GM12878 (cell line): ENCODE results near the gene FANCE. TPM values are rescaled to one million over a fixed set of nuclear protein-coding genes. Genes with fewer than 3 reads are reported as not detected.

Experiments
- ATAC-seq: fragments of 200-7000 bp; cut with Tn5 transposase; 3 replicates; pipeline ENCODE4 v1.9.1; 2020; ENCODE audit warnings: mild to moderate bottlenecking, moderate library complexity
- BruUV-seq: library from RNA; stranded (reverse); fragments of 400-500 nt; replicated peaks from 2 replicates; lab custom pipeline; 2021; lab: Mats Ljungman, UMichigan
- CTCF ChIA-PET: fragments of 300-600 bp; sonication (Branson Sonifier 250); formaldehyde crosslinking; extraction: SDS; loops from one replicate; lab custom pipeline; 2021; ENCODE audit warnings: inconsistent platforms; lab: Yijun Ruan, JAX
- POLR2A ChIA-PET: fragments of 350-600 bp; formaldehyde crosslinking; extraction: SDS; loops from one replicate; lab custom pipeline; 2021; ENCODE audit warnings: inconsistent platforms; lab: Charles Lee
- RAD21 ChIA-PET: fragments of 300-600 bp; sonication (Branson Sonifier 250); formaldehyde crosslinking; loops from one replicate; lab custom pipeline; 2023; ENCODE audit warnings: antibody characterized with exemption; ENCODE audit not compliant: unreplicated experiment; lab: Charles Lee
- SMC1A ChIA-PET: fragments of 300-600 bp; sonication (Branson Sonifier 250); formaldehyde crosslinking; loops from one replicate; lab custom pipeline; 2023; ENCODE audit not compliant: unreplicated experiment, uncharacterized antibody; lab: Charles Lee
- DNase-seq: peaks from one replicate; pipeline ENCODE4 v3.0.0-alpha.2; 2011; ENCODE audit warnings: low read depth, low spot score
- FAIRE-seq: peaks from 3 replicates; lab custom pipeline; 2011; peaks lifted over from hg19 to GRCh38; lab: Jason Lieb, UNC
- H2AFZ ChIP-seq: 2 replicates; pipeline ENCODE4 v1.6.0; 2011; ENCODE audit warnings: low read depth, low read length, control low read depth; ENCODE audit not compliant: control insufficient read depth
- H3K27ac ChIP-seq: 2 replicates; pipeline ENCODE4 v1.5.1; 2011; ENCODE audit warnings: control low read depth; ENCODE audit not compliant: control insufficient read depth, insufficient read depth
- H3K27me3 ChIP-seq, 2 experiments: replicated peaks in 1 of 2; 2 replicates each; pipeline versions ENCODE4 v1.6.0 to v1.6.1; 2011; ENCODE audit warnings: low read length in 1 of 2; ENCODE audit not compliant: control insufficient read depth in 2 of 2, insufficient read depth in 2 of 2
- H3K36me3 ChIP-seq, 2 experiments: 2 replicates each; pipeline ENCODE4 v1.5.1; 2011; ENCODE audit warnings: low read length in 1 of 2; ENCODE audit not compliant: control insufficient read depth in 2 of 2, insufficient read depth in 2 of 2
- H3K4me1 ChIP-seq: 2 replicates; pipeline ENCODE4 v1.6.1; 2011; ENCODE audit warnings: mild to moderate bottlenecking, low read length, moderate library complexity, mixed read lengths; ENCODE audit not compliant: control insufficient read depth, insufficient read depth
- H3K4me2 ChIP-seq: 2 replicates; pipeline ENCODE4 v1.6.0; 2011; ENCODE audit warnings: control low read depth; ENCODE audit not compliant: control insufficient read depth, insufficient read depth
- H3K4me3 ChIP-seq: fragments of 200-600 bp; sonication (generic); 2 replicates; pipeline ENCODE4 v1.5.1; 2016
- H3K79me2 ChIP-seq: 2 replicates; pipeline ENCODE4 v1.6.0; 2011; ENCODE audit warnings: low read length; ENCODE audit not compliant: control insufficient read depth, insufficient read depth
- H3K9ac ChIP-seq: 2 replicates; pipeline ENCODE4 v1.8.0; 2011; ENCODE audit warnings: low read length, control low read depth, mixed read lengths; ENCODE audit not compliant: control insufficient read depth, insufficient read depth
- H3K9me3 ChIP-seq: replicated peaks from 3 replicates; pipeline ENCODE4 v1.5.1; 2011; ENCODE audit warnings: mild to moderate bottlenecking, low read length; ENCODE audit not compliant: control insufficient read depth, insufficient read depth
- H4K20me1 ChIP-seq: 2 replicates; pipeline ENCODE4 v1.6.0; 2011; ENCODE audit not compliant: control insufficient read depth, insufficient read depth
- BRCA1 ChIP-seq: IDR thresholded peaks from 2 replicates; pipeline ENCODE4 v1.6.1; 2011; ENCODE audit warnings: low read depth, low read length, improper control_type of control experiment
- CTCF ChIP-seq, 3 experiments: IDR thresholded peaks in 2 of 3; conservative IDR thresholded peaks in 1 of 3; 2 replicates each; pipeline ENCODE4 v1.5.1; 2011; ENCODE audit warnings: low read depth in 3 of 3, low read length in 3 of 3, mild to moderate bottlenecking in 3 of 3, control low read depth in 2 of 3, moderate library complexity in 2 of 3, inconsistent platforms in 1 of 3, mixed read lengths in 1 of 3; ENCODE audit not compliant: control insufficient read depth in 2 of 3, insufficient read depth in 1 of 3; ENCODE audit errors: extremely low read depth in 1 of 3
- IKZF1 ChIP-seq: fragments of 450-650 bp; conservative IDR thresholded peaks from 2 replicates; pipeline ENCODE4 v1.6.1; 2017; ENCODE audit warnings: antibody characterized with exemption, mild to moderate bottlenecking
- JUNB ChIP-seq: IDR thresholded peaks from 2 replicates; pipeline ENCODE4 v1.6.1; 2016; ENCODE audit warnings: antibody characterized with exemption, mild to moderate bottlenecking
- MTA2 ChIP-seq: fragments of 450-650 bp; IDR thresholded peaks from 2 replicates; pipeline ENCODE4 v1.6.1; 2016; ENCODE audit warnings: low read depth, mild to moderate bottlenecking, moderate library complexity
- NFYB ChIP-seq: IDR thresholded peaks from 2 replicates; pipeline ENCODE4 v1.6.1; 2011; ENCODE audit warnings: low read depth, mild to moderate bottlenecking, low read length, improper control_type of control experiment, moderate library complexity; ENCODE audit not compliant: insufficient read depth
- STAT1 ChIP-seq: fragments of 450-650 bp; conservative IDR thresholded peaks from 2 replicates; pipeline ENCODE4 v1.6.1; 2014; ENCODE audit warnings: antibody characterized with exemption, mild to moderate bottlenecking
- TCF12 ChIP-seq: IDR thresholded peaks from 2 replicates; pipeline ENCODE4 v1.6.1; 2011; ENCODE audit warnings: low read depth, mild to moderate bottlenecking, low read length
- WRNIP1 ChIP-seq: IDR thresholded peaks from 2 replicates; pipeline ENCODE4 v1.6.1; 2011; ENCODE audit warnings: low read depth, low read length, improper control_type of control experiment, borderline replicate concordance
- ZNF217 ChIP-seq: fragments of 450-650 bp; IDR thresholded peaks from 2 replicates; pipeline ENCODE4 v1.6.1; 2017; ENCODE audit warnings: antibody characterized with exemption, mild to moderate bottlenecking
- WGBS: methylation state at CpG from one replicate; pipeline ENCODE4 v1.1.6; 2016; ENCODE audit warnings: low lambda C conversion rate; ENCODE audit not compliant: insufficient replicate concordance, insufficient coverage; ENCODE audit errors: missing lambda C conversion rate; 5-methylcytosine and 5-hydroxymethylcytosine counted together
- in situ Hi-C: fragments of 300-500 bp; cut with MboI; formaldehyde crosslinking; loops from 9 replicates; pipeline ENCODE4 v1.14.3; 2018; ENCODE audit warnings: mixed read lengths
- intact Hi-C: fragments of 100-400 bp; cut with micrococcal nuclease; formaldehyde crosslinking; loops from one replicate; pipeline ENCODE4 v1.14.2; 2022; ENCODE audit not compliant: unreplicated experiment
- polyA plus RNA-seq, 11 experiments: library from polyadenylated mRNA; depleted of rRNA in 4 of 11; unstranded in 6 of 11; stranded (reverse) in 5 of 11; fragments of >200 nt; fragmentation: Nextera tagmentation in 4 of 11; fragmentation: Illumina TruSeq in 1 of 11; extraction: Ambion mirVana in 4 of 11; extraction: Trizol in 1 of 11; gene quantifications; 1 replicate in 1 of 11; 2 replicates in 10 of 11; pipeline versions ENCODE4 v1.2.1 to v1.2.3, GENCODE V29; 2011 to 2016; ENCODE audit warnings: inconsistent platforms in 2 of 11, missing spikeins in 2 of 11, low read depth in 1 of 11
- total RNA-seq, 4 experiments: library from RNA; depleted of rRNA in 3 of 4; stranded (reverse); fragments of >200 nt in 3 of 4; fragmentation: Illumina TruSeq in 1 of 4; extraction: Trizol in 1 of 4; gene quantifications; 2 replicates each; pipeline versions ENCODE4 v1.2.1 to v1.2.3, GENCODE V29; 2013 to 2021
- TF ChIP-seq, protein P1 (sequence below): IDR thresholded peaks from 2 replicates; pipeline ENCODE4 v1.6.1; 2012; ENCODE audit warnings: low read length, inconsistent platforms

Gene FANCE
- total and polyA plus RNA-seq, 10 of the 15 experiments (the other 5 are each of a cell fraction or from before 2014, with no cell fraction given), result 3.0 to 13.3 (median 8.1) TPM

GRCh38 chr6:35419417-35419816, 32.7 kb upstream of the FANCE start:
- ChIA-PET POLR2A (no interaction called here), SMC1A (interaction anchor here (0.9 kb wide), 1 partner anchor 48 kb away, joined by 3 read pairs; no protein-coding TSS in a partner anchor), RAD21 (no interaction called here), CTCF (interaction anchor here (0.8 to 1.1 kb wide), 2 partner anchors 76 to 78 kb away, joined by 3 read pairs; no protein-coding TSS in a partner anchor)
- intact Hi-C loops (no loop called here), in situ Hi-C loops (no loop called here)
- TF ChIP-seq WRNIP1, result no peak
- TF ChIP-seq CTCF (IDR thresholded peaks at IDR 0.05 in 2 of 3, conservative IDR thresholded peaks at IDR 0.05 in 1 of 3; ENCODE audit: control insufficient read depth in 2 of 3, extremely low read depth in 1 of 3, insufficient read depth in 1 of 3, low read depth in 3 of 3, low read length in 3 of 3), result 0 out of 6 replicates have a peak, but pooled peaks of 1 of the 3 experiments have one; percentile 9
- TF ChIP-seq TCF12, result no peak
- no peak for TF ChIP-seq ZNF217
- no peaks in the 10 kb centered on the region for H3K9me3 ChIP-seq
- no peak overlapping the region for H3K4me2 ChIP-seq
- H3K27ac ChIP-seq, result no peak overlapping the region
- H3K9ac ChIP-seq, result no peak overlapping the region
- H2AFZ ChIP-seq, result no peak overlapping the region
- no peaks in the 10 kb centered on the region for H3K79me2 ChIP-seq
- no peaks in the 10 kb centered on the region for H3K4me1 ChIP-seq
- no peaks in the 10 kb centered on the region for H4K20me1 ChIP-seq
- peaks cover 4% of the 10 kb centered on the region in 2 experiments for H3K36me3 ChIP-seq
- H3K4me3 ChIP-seq, result no peak overlapping the region
- 69% methylated on average over 5 of the region's 5 CpGs for WGBS
- FAIRE-seq (no peak), DNase-seq (no peak), ATAC-seq (no peak)
- no peaks in the 10 kb centered on the region for H3K27me3 ChIP-seq
- no TSS peak for BruUV-seq

- no peak overlapping the region for H3K4me3 ChIP-seq
- no peak overlapping the region for H2AFZ ChIP-seq
- no peak overlapping the region for H3K4me2 ChIP-seq
- TF ChIP-seq JUNB, result no peak
- no peak for TF ChIP-seq BRCA1
- no peak for TF ChIP-seq IKZF1
- TF ChIP-seq NFYB, result no peak
- TF ChIP-seq, protein P1, sequence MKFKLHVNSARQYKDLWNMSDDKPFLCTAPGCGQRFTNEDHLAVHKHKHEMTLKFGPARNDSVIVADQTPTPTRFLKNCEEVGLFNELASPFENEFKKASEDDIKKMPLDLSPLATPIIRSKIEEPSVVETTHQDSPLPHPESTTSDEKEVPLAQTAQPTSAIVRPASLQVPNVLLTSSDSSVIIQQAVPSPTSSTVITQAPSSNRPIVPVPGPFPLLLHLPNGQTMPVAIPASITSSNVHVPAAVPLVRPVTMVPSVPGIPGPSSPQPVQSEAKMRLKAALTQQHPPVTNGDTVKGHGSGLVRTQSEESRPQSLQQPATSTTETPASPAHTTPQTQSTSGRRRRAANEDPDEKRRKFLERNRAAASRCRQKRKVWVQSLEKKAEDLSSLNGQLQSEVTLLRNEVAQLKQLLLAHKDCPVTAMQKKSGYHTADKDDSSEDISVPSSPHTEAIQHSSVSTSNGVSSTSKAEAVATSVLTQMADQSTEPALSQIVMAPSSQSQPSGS, result no peak
- no peak for TF ChIP-seq STAT1
- no peak for TF ChIP-seq MTA2
- TF ChIP-seq, all 136 proteins: peak for 0
- intact Hi-C loops (no loop called here), in situ Hi-C loops (no loop called here)
- Histone ChIP-seq H3K79me2 (no peaks in the 10 kb centered on the region), H3K27ac (no peak overlapping the region), H4K20me1 (no peaks in the 10 kb centered on the region), H3K9ac (no peak overlapping the region), H3K36me3 (peaks cover 4 to 6% of the 10 kb centered on the region in 2 experiments), H3K9me3 (no peaks in the 10 kb centered on the region), H3K4me1 (no peaks in the 10 kb centered on the region), H3K27me3 (no peaks in the 10 kb centered on the region)
- ChIA-PET CTCF (interaction anchor here (1.1 kb wide), 1 partner anchor 78 kb away, joined by 3 read pairs; no protein-coding TSS in a partner anchor), SMC1A (interaction anchor here (0.9 kb wide), 1 partner anchor 48 kb away, joined by 3 read pairs; no protein-coding TSS in a partner anchor), POLR2A (interaction anchor here (0.6 kb wide), 1 partner anchor 454 kb away, joined by 3 read pairs; no protein-coding TSS in a partner anchor), RAD21 (no interaction called here)
- 92% methylated on average over 14 of the region's 14 CpGs for WGBS
- DNase-seq, result no peak
- no TSS peak for BruUV-seq
- no peak for ATAC-seq
- FAIRE-seq, result no peak
These were observed 32.2 kb upstream of the FANCE start for GRCh38 chr6:35419961-35420360.
